ENCODE data around the gene PITPNC1.

DNA sequence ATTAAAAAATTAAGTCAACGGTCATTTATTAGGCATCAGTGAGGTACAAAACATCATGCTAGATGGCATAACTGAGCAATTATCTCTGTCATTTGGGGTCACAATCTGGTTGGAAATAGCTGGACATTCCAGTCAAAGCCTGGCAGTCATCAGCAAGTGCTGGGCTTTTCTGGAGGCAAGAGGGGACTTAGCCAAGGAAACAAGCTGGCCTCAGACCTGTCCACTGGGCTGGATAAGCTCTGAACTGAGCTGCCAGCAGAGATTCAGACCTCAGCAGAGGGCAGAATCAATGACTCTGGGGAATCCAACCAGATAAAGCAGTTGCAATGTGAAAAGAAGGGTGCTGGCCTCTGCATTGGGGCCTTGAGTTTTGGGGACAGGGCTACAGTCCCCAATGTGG, 178.8 kb downstream of the PITPNC1 start:
- no peak for TF ChIP-seq EP300 (conservative IDR thresholded peaks at IDR 0.05; ENCODE audit: poor library complexity, severe bottlenecking)
- no peak for TF ChIP-seq SMC3 (conservative IDR thresholded peaks at IDR 0.05; ENCODE audit: poor library complexity)
- no peak for TF ChIP-seq TAF1 (IDR thresholded peaks at IDR 0.05; ENCODE audit: low read depth)
- TF ChIP-seq CTCF (IDR thresholded peaks at IDR 0.05; ENCODE audit: poor library complexity, severe bottlenecking), result no peak
- TF ChIP-seq EZH2 (IDR thresholded peaks at IDR 0.05; ENCODE audit: borderline replicate concordance, insufficient read depth, low read length, poor library complexity, severe bottlenecking), result no peak
- no peak for TF ChIP-seq REST (IDR thresholded peaks at IDR 0.05; ENCODE audit: borderline replicate concordance)

All from neural cell (in vitro differentiated cells).